Fibroblast of the aortic adventitia (primary cell): ENCODE data around the gene TIMM10B. TPM values are rescaled to one million over a fixed set of nuclear protein-coding genes. Genes with fewer than 3 reads are reported as not detected.

Experiments
- DNase-seq: peaks from one replicate; pipeline ENCODE4 v3.0.0-alpha.2; 2010; ENCODE audit warnings: low read depth
- H3K4me3 ChIP-seq: 2 replicates; pipeline ENCODE4 v1.5.1; 2011; ENCODE audit warnings: low read depth, mild to moderate bottlenecking, control low read depth, low read length, moderate library complexity
- total RNA-seq: library from RNA; depleted of rRNA; stranded (reverse); fragments of >200 nt; gene quantifications from 2 replicates; pipeline ENCODE4 v1.2.3, GENCODE V29; 2012; ENCODE audit warnings: low replicate concordance
- TF ChIP-seq, protein P1 (sequence below): IDR thresholded peaks from 2 replicates; pipeline ENCODE4 v1.5.1; 2011; ENCODE audit warnings: mild to moderate bottlenecking, low read length, control low read depth, inconsistent platforms; ENCODE audit not compliant: insufficient read depth

The TIMM10B gene
- total RNA-seq, 1 donor, result 41.8 TPM

GRCh38 chr11:6440906-6441358, 40.4 kb upstream of the TIMM10B start, which contains the start of gene HPX:
TSS of gene HPX (minus strand) at chr11:6440987. CDS start at chr11:6440963, 24 bp downstream.
- TF ChIP-seq, protein P1, sequence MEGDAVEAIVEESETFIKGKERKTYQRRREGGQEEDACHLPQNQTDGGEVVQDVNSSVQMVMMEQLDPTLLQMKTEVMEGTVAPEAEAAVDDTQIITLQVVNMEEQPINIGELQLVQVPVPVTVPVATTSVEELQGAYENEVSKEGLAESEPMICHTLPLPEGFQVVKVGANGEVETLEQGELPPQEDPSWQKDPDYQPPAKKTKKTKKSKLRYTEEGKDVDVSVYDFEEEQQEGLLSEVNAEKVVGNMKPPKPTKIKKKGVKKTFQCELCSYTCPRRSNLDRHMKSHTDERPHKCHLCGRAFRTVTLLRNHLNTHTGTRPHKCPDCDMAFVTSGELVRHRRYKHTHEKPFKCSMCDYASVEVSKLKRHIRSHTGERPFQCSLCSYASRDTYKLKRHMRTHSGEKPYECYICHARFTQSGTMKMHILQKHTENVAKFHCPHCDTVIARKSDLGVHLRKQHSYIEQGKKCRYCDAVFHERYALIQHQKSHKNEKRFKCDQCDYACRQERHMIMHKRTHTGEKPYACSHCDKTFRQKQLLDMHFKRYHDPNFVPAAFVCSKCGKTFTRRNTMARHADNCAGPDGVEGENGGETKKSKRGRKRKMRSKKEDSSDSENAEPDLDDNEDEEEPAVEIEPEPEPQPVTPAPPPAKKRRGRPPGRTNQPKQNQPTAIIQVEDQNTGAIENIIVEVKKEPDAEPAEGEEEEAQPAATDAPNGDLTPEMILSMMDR, result no peak
- no peak within 1 kb of the TSS for H3K4me3 ChIP-seq
- DNase-seq, result no peak

DNA sequence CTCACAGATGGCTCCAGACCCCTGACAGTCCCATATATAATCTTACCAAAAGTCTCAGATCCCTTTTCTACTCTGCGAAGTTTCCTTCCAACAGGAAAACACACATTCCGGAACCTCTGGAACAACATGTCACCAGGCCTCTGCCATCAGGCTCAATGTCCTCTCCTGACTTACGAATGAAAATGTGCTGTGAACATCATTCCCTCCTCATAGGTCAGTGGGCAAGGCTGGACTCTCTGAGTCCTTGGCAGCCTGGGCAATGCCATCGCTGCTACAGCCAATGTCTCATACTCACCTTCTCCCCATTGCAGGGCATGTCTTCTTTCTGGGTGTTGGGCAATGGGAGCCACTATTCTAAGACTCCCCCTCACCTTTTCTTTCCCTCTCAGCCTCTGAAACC, 38.9 kb upstream of the TIMM10B start:
- no peak overlapping the region for H3K4me3 ChIP-seq
- TF ChIP-seq, protein P1, result no peak
- no peak for DNase-seq

DNA sequence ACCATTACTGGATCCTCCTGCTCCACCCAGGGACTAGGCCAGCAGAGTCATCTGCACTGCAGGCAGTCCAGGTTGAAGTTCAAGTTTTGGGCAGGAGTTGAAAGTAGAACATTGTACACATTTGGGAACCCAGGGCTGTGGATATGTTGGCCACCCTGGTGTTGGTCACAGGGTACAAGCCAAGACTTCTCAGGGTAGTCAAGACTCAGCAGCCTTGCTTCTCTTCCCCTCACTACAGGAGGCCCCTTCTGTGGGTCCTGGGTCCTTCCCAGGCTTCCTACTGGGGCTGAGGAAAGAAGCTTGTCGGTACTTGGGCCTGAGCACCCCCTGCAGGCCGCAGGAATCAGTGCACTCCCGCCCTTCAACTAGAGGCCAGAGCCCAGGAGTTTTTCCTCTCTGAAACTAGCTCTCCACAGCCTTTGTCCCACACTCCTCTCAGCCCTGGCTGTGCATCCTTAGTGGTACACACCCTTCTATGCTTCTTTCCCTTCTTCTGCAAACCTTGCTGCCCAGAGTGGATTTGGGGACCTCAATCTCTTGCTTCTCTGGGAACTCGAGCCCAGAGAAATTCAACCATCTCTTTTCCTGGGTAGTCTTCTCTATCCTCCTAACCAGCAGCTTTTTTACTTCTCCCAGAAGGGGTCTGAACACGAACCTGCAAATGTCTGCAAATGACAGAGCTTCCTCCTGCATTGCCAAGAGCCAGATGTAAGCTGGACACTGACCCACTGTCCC, 37.9 kb upstream of the TIMM10B start:
- TF ChIP-seq, protein P1, result peak; percentile 89
- H3K4me3 ChIP-seq, result no peak overlapping the region
- peak; percentile 61 for DNase-seq

GRCh38 chr11:6448574-6448973, 32.7 kb upstream of the TIMM10B start:
- no peak for DNase-seq
- TF ChIP-seq, protein P1, result no peak
- no peak overlapping the region for H3K4me3 ChIP-seq

GRCh38 chr11:6452219-6452618, 29.1 kb upstream of the TIMM10B start:
- peak; percentile 85 for DNase-seq
- no peak overlapping the region for H3K4me3 ChIP-seq
- TF ChIP-seq, protein P1, result no peak

- no peak for DNase-seq
- H3K4me3 ChIP-seq, result no peak overlapping the region
- TF ChIP-seq, protein P1, result no peak
Measured at GRCh38 chr11:6453152-6453551, 28.1 kb upstream of the TIMM10B start.
